HG03558 (cell line): Measurements from ENCODE around the gene WDR93.

Experiments
- ATAC-seq: cut with Tn5 transposase; IDR thresholded peaks from one replicate; pipeline ENCODE4 v1.9.1; 2021; ENCODE audit warnings: moderate number of reproducible peaks; ENCODE audit not compliant: unreplicated experiment; ENCODE audit errors: extremely low read depth

WDR93 gene

DNA sequence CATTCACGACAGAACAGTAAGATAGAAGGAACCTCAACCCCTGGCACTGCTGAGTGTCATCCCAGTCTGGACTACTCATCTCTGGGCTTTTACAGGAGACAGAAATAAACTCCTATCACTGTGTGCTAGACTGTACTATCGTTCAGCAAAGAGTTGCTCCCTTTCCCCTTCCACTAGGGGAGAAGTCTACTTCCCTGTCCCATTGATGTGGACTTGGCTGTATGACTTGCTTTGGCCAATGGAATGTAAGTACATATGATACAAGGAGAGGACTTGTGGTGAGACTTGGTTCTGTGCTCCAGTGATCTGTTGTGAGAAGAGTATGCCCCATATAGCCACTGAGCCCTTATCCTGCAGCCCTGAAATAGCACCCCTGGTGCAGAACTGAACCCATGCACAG lies 30.1 kb upstream of the WDR93 start:
- ATAC-seq: no peak

DNA sequence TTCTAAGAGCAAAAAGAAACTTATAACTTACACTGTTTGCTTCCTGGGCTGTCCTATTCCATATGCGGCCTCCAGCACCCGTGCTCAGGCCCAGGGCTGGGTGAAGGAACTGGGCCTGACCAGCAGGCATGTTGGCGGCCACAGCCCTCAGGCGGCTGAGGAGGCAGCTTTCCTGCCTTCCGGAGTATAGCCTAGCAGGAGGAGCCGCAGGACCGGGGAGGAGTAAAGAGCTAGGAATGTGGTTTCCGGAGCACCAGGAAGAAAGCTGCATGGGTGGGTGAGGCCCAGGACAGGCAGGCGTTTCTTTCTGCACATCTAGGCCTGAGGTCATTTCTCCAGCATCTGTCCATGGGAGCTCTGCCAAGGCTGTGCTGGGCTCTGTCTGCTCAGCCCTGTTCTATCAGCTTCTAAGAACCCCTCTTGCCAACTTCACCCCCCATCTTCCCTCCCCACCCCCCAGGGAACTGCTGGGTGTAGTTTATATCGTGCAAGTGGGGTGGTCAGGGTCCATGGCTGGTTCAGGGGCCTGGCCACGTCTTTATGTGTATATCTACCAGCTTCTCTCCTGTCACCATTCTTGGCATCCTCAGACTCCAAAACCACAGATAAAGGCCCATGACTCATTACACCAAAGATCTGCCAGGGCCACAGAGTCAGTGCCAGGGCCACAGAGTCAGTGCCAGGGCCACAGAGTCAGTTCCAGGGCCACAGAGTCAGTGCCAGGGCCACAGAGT lies 27.6 kb upstream of the WDR93 start:
- ATAC-seq: no peak

DNA sequence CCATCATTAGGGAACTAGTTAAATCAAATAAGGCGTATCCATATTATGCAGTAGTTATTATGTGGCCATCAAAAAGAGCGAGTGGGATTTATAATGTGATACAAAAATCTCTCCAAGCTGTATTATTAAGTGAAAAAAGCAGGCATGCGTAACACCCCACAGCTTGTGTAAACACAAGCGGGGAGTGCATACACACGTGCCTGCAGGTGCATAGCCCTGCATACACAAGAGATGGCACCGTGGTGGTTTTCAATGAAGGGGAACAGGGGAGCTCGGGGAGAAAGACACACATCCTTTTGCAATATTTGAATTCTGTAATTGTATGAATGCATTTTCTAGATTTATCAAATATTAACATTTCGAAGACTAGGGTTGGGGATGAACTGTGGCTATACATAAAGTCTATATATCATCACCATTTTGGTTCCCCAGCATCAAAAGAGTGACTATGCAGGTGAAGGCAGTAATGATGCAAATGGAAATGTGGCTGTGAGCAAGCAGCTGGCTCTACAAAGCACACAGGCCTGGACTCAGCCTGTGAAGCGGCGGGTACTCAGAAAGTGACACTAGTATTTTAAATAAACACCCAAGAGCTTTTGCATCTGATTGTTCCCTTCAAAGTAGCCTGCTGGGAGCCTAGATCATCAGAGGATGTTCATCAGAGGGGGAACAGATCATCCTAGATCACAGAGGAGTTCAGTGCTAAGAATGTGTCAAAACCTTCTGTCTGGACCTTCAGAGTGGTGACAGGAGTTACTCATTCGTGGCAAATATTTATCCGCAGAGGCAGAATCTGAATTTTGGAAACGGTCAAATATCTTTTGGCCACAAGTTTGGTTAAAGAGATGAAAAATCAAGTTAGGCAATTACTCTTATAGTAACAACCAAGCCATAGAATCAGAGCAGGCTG lies 25.9 kb upstream of the WDR93 start:
- ATAC-seq: no peak

DNA sequence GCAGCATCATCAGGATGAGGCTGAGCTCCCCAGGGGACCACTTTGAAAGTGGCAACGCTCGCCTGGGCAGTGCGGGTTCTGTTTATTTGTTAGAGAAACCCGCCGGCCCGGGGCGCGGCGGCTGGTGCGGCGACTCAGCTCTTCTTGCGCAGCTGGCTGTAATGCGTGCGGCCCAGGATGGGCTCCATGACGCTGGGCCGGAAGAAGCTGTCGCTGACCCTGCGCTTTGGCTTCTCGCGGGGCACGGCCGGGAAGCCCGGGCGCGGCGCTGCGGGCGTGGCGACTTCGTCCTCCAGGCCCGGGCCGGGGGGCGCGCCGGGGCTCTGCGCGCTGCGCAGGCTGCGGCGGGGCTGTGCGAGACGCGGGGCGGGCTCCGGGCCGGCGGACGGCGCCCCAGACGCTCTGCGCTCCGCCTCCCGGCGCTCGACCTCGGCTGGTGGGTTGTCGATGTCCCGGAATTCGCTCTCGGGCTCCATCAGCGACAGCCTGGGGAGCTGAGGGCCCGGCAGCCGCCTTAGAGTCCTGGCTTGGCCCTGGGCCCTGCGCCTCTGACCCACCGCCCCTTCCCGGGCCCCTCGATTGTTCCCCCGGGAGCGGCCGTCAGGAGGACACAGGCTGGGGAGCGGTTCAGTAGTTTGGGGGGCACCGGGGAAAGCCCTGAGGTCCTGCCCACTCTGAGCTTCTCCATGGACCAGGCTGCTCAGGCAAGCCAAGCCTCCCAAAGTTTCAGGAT lies 25.0 kb upstream of the WDR93 start:
- no peak for ATAC-seq

DNA sequence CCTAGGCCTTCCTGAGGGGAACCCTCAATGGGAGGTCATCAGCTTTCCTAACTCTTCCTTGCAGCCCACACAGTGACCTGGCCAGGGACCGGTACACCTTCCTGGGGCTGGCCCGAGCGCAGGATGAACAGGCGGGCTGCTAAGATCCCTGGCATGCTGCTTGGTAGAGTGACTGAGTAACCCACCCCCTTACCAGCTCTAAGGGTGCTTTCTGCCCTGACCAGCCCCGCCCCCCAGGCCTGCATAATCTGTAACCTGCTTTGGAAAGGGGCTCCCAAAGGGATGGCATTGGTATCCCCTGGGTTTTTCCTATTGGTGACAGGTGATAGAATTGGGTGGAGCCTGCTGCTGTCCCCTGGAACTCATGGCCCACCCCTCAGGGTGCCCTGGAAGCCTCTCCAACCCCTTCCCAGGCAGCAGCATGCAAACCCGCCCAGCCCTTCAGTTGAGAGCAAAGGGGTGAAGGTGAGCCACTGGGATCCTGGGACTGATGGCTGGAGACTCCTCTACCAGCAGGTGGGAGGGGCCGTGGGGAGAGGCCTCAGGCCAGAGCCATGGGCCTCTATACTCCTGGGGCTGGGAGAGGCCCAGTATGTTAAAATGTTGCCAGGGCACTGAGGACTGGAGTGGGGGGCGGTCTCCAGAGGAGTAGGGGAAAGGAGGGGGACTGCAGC lies 24.3 kb upstream of the WDR93 start:
- no peak for ATAC-seq

DNA sequence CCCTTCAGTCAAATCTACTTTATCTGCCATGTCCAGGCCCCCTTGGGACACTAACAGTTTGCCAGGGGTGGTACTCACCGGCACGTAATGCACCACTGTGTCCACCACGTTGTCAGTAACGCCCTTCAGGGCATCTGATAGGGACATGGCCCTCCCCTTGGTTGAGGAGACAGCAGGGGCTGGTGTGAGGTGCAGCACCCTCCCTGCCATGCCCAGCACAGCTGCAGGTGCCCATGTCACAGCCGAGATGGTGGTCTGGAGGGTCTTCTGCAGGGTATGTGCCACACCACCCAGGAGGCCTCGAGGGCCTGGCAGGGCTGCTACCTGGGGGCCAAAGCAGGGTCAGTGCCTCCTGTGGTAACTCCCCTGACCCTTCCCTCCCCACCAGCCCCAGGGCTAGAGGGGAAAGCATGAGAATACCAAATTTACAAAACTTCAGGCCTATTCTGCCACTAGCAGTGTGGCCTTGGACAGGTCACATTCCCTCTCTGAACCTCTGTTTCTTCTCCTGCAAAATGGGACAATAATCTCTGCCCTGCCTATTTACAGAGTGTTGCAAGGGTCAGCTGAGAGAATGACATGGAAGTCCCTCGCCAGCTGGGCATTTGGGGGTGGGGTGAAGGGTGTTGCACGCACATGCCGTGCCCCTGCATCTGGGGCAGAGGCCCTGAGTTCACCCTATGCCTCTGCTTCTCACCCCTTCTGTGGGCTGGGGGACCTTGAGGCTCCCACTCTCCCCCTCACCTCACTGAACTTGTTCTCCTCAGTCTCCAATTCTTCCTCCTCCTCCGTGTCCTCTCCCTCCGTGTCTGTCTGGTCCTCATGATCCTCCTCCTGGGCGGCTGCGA lies 23.5 kb upstream of the WDR93 start:
- ATAC-seq: no peak

DNA sequence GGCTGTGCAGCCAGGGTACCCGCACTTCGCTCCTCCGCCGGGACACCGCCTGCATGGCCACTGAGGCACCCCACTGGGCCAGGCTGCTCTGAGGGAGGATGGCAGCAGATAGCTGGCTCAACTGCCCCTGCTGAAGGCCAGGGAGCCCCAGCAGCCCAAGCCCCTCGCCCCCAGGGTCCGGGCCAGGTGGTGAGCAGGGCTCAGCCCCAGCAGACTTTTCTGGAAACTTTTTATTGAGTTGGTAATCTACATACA lies 23.0 kb upstream of the WDR93 start:
- no peak for ATAC-seq

DNA sequence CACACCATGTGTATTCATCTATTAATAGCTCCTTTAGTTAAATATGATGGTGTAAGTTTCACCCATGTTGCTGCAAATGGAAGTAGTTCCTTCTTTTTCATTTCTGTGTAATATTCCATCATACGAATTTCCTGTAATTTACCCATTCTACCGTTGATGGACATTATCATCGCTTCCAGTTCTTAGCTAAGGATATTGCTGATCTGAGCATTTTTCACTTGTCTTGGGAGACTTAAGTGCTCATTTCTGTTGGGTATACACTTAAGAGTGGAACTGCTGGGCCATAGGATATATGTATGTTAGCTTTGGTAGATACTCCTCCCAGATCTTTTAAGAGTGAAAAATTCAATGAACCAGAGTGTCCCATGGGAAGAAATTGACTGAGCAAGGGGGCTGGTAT lies 22.4 kb upstream of the WDR93 start:
- ATAC-seq: no peak

DNA sequence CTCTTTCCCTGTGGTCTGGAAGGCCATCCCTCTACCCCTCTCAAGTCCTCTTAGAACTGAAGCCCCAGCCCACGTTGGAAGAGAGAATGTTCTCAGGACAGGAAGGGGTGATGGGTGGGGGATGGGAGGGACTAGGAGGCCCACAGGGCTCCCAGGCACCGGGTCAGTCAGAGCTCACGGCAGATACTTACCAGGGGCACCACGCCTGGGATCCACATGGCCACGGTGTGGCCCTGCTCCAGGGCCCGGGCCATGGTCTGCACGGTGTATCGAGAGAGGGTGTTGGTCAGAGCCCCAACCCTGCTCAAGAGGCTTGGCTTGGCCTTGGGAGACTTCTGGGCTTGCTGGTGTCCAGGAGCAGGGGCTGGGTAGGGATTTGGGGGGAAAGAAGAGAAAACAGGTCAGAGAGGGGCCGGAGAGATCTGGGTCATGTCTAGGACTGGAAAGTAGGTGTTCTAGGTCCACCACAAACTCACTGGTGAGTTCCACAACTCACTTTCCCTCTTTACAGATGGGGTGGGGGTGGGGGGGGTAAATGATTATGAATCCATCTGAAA lies 21.2 kb upstream of the WDR93 start:
- ATAC-seq: no peak

DNA sequence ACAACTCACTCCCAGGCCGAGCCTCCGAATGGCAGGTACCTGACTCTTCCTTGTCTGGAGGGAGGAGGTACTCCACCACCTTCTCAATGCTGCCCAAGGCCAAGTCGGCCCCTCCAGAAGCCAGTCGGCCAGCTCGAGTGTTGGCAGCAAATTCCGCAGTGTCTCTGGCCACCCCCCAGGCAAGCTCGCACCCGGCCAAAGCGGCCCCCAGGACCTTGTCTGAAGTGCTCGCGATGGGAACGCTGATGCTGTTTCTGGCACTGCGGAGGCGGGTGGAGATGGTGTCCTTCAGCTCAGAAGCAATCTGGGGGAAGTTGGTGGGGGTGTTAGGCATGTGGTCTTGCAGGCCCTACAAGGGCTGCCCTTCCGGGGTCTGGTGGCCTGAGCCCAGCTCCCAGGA lies 20.7 kb upstream of the WDR93 start:
- no peak for ATAC-seq

DNA sequence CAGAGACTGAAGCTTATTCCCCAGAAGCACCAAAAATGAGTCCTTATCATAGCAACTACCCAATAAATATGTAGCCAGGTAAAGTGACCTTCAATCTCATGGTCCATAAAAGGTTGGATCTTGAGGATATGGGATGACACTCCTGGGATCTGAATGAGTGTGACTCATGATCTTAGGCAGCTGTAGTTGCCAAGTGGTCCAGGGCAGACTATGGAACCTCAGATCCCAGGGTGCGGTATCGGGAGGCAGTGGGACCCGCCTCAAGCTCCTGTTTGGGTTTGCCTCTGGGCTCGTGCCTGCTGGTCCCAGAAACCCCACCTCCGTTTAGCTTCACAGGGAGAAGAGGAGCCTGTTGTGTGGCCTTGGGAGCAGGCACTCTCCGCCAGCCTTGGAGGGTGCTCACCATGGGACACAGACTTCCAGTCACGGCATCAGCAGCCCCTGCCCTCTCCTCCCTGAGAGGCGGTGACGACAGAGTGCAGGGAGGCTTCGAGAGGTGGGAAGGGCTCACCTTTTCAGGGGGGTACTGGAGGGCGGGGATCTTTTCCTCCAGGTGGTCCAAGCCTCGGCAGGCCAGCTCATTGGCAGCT lies 19.5 kb upstream of the WDR93 start:
- no peak for ATAC-seq

DNA sequence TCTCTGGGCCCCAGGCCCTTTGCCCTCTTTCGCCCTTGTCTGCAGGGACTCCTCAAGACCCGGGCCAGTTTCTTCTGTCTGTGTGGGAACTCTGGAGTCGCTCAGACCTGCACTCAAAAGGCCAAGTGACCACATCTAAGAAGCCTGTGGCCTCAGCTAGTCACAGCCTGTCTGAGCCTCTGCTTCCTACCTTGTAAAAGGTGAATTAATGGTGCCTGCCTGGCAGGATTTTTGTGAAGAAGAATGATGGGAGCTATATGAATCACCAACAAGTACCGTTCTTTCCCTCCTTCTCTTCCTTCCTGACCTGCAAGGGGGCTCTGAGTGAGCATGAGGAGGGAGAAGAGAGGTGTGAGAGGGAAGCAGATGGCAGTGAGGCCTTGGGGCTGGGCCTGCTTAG lies 18.9 kb upstream of the WDR93 start:
- ATAC-seq: no peak

DNA sequence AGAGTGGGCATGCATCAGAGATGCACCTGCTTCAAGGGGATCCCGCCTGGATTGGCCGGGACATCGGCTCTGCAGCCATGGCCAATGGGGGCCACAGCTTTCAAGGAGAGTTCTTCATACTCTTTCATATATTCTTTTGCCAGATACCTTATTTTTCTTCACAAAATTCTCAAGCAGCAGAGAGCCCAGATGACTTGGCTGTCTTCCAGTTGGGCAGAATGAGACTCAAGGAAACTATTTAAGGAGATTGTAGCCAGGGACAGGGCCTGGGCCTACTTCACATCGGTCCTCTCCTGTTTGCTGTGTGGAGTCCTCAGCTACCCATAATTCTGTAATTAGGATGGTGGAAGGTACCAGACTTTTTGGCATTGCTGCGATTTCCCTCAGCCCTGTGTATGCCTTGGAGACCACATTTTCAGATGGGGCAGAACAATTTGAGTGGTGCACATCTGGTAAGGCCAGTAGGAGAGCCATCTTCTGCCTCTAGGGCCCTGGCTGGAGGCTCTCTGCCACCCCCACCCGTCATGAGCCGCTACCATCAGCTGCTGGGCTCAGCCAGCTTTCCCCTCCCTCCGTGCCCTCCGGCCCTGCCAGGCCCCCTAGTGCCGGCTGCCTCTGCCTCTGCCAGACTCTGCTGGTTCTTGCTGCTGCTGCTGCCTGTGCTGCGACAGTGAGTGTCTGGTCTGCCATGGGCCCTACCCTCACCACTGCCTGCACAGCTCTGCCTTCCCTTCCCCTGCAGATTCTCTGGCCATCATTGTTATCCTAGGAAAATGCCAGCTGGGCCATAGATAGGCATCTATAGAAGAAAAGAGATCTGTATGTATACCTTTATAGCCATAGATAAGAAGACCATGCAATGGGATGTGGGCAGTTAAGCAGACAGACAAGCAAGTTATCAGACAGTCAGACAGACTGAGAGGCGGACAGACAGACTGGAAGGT lies 18.1 kb upstream of the WDR93 start:
- no peak for ATAC-seq

DNA sequence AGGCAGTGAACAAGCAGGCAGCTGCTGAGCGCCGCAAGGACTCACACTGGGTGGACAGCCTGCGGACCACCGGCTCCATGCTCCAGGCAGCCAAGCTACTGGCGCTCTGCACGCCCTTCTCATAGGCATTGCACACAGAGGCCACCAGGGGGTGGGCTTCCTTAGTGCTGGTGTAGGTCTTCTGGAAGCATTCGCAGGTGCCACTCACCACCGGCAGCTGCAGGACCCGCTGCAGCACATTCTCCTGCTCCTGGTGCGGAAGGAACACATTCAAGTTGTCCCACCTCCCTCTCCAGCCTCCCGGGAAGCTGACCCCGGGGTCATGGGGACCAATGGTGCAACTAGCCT lies 17.5 kb upstream of the WDR93 start:
- no peak for ATAC-seq

DNA sequence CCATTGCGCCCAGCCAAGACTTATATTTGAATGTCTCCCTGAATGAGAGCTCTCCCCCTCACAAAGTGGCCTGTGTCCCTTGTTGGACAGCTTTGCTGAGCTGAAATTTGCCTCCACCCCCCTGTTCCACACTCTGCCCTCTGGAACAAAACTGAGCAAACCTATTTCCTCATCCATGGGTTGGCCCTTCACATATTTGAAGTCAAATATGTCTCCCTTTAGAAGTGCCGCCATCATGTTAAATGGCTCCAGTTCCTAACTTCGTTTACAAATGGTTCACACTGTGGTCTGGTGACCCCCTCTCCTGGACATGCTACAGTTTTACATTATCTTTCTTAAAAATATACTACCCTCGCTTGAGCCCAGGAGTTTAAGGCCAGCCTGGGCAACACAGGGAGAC lies 16.1 kb upstream of the WDR93 start:
- no peak for ATAC-seq

DNA sequence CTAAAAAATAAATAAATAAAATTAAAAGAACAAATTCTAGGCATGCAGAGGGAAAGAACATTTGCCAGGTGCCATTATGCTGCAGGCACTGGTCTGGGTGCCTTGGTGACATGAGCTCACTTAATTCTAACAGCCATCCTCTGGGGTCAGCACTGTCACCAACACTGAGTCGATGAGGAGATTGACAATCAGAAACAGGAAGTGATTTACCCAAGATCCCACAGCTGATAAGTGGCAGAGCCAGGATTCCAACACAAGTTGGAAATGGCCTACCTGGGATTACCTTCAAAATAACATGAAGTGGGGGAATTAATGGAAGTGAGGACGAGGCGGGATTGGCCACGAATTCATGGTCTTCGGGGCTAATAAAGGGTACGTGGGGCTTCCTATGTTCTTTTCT lies 15.0 kb upstream of the WDR93 start:
- ATAC-seq: no peak

DNA sequence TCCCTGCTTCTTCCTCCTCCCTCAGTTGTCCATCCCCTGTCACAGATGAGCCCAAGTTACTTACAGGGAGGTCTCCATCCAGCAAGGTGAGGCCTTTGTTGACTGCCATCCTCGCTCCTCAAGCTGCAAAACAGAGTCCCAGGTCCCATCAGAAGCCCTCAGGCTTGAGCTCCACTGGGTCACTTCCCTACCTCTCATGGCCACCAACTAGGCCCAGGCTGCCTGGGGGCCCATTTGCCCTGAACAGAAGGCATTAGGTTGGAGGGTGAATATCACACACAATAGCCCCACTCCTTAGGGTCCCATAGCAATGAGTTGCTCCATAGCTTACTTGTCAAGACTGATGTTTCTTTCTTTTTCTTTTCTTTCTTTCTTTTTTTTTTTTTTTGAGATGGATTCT lies 13.2 kb upstream of the WDR93 start:
- no peak for ATAC-seq

DNA sequence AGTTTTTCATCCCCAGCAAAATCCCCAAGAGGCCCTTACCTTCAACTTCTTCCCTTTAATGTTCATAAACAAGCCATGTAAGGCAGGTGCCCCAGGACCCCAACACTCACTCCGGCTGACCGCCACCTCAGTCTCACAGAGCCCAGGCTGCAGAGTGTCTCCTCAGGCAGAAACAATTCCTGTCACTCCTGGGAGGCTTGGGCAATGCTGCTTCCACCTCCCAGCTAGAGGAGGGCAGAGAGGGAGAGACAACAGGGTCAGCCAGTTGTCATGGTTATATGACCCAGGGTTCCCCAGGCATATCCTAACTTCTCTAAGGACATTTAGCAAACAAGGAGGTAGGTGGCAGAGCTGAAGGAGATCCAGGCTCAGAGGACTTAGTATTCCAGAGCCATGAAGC lies 11.4 kb upstream of the WDR93 start, which contains the start of gene PLIN1:
Gene PLIN1, minus strand, starts transcription at position 156 of the 400 bp plus-strand sequence. CDS start 1,878 bp downstream, outside the sequence.
- ATAC-seq: no peak
